Activated T-helper 1 cell treated with Interleukin-2 at 50 U/mL for 16 hours (primary cell): Measurements from ENCODE around the gene ELOF1.
"Not testable (repeated sequence)": the region's sequence is repeated elsewhere in the genome, so short reads cannot be mapped to it uniquely, and the experiment has no call there.

Experiments
- DNase-seq: peaks from one replicate; pipeline ENCODE4 v3.0.0-alpha.2; 2020; ENCODE audit warnings: low read depth

ELOF1 gene

DNA sequence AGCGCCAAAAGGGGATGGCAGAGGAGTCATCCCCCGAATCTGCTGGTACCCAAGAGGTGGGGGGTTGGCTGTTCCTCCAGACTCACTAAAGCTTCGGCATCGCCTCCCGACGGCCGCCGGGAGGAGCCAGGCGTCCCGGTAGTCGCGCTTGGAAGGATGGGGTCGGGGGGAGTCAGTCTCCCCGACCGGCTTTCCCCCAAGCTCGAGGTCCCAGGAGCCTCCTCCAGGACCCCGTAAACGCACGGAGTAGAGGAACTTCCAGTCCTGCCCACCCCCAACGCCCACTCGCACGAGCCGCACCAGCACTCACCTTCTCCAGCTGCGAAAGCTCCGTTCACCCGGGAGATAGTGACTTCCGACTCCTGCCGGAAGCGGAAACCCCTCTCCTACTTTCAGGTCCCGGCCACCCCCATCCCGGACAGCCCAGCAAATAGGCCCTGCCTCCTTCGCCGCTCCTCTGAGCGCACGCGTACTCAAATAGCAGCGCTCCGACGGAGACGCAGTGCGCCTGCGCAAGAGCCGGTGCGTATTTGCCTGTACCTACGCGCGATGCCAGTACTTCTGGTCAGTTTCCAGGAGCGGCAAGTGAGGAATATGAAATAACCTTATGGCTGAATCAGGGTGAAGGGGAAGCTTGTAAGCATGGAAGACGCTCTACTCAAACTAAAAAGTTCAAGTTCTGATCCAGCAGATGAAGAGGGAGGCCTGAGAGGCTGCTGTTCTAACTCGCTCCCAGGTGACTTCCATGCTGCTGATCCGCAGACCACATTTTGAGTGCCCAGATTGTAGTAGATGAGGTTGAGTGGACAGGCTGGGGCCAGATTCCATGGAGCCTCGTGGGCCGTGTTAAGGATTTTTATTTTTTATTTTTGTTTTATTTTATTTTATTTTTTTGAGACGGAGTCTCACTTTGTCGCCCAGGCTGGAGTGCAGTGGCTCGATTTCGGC, at the start of gene ELOF1:
Gene ELOF1 (minus strand): TSS at position 350 of the 948 bp plus-strand sequence. CDS start 4,883 bp downstream, outside the sequence.
- peak; percentile 95 for DNase-seq

DNA sequence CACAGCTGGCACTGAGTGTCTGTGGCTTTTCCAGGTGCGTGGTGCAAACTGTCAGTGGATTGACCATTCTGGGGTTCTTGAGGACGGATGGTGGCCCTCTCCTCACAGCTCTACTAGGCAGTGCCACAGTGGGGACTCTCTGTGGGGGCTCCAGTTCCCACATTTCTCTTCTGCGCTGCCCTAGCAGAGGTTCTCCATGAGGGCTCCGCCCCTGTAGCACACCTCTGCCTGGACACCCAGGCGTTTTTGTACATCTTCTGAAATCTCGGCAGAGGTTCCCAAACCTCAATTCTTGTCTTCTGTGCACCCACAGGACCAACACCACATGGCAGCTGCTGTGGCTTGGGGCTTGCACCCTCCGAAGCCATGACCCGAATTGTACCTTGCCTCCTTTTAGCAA, 47.5 kb upstream of the ELOF1 start:
- DNase-seq, result no peak

DNA sequence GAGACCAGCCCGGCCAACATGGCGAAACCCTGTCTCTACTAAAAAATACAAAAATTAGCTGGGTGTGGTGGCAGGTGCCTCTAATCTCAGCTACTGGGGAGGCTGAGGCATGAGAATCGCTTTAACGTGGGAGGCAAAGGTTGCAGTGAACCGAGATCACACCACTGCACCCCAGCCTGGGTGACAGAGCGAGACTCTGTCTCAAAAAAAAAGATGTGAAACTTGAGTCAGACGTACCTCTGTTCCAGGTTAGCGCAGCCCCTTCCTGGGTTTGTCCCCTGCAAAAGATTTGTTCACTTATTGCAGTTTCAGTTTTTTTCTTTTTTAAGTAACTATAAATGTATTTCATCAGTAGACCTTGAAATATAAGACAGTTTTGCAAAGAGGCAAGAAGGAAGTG, 40.7 kb upstream of the ELOF1 start:
- not testable (repeated sequence) for DNase-seq

DNA sequence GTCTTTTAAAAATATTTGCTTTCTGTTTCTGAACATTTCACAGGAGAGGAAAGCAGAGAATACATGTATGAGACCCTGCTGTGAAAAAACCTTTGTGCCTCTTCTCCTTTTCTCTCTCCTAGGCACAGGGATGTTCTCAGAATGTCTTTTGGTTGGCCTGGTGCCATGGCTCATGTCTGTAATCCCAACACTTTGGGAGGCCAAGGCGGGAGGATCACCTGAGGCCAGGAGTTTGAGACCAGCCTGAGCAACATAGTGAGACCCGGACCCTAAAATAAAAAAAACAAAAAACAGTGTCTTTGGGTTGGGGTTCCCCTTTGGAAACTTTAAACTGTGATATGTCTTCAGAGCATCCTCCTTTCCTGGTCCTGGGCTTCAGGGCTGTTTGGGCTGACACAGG, 39.7 kb upstream of the ELOF1 start:
- DNase-seq, result no peak

DNA sequence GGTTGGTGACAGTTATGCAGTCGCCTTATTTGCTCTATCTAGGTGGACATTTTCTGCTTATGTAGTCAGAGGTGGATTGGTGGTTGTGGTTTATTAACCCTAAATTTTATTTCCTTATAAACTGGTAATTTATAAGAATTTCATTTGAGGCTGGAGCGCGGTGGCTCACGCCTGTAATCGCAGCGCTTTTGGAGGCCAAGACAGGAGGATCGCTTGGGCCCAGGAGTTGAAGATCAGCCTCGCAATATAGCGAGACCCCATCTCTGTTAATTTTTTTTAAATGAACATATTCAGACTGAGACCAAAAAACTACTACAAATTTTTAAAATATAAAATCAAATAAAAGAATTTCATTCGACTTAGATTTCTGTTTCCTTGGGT, 39.1 kb upstream of the ELOF1 start:
- no peak for DNase-seq

DNA sequence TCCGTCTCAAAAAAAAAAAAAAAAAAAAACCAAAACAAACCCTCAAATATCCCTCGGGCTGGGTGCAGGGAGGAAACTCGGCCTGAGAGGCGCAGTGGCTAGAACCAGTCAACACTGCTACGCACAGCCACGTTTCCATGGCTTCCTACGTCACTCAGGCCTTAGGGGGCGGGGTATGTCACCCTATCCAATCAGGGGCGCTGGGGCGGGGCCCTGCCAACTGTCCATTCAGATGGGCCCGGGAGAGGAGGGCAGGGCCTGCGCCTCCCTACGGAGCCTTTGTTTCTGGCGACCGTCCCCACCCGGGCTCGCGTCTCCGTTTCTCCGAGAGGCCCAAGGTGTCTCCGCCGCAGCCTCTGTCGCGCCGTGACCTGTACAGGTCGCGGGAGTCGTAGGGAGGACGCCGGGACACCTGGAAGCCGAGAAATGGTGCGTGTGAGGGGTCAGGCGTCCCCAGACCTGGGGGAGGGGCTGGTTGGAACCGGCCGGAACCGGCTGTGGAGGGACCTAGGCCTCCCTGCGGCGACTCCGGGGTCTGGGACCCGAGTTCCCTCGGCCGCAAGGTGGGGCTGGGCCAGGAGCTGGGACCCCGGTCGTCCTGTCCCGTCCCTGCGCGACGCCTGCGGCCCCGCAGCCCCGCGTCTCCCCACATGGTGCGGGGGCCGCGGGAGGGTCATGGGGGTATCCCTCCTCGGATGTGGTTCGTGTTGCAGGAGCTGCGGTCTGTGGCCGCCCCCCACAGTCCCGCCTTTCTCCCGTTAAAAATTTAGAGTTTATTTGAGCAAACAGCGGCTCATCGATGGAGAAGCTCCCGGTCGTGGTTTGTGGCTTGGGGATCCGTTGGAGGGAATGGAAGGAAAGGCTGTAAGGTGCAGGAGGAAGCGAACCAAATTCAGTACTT, 38.4 kb upstream of the ELOF1 start, which contains the start of gene ZNF627:
Gene ZNF627 (plus strand): TSS at position 282 of the 901 bp plus-strand sequence. CDS start 145 bp downstream, at position 427.
- DNase-seq, result peak; percentile 91

DNA sequence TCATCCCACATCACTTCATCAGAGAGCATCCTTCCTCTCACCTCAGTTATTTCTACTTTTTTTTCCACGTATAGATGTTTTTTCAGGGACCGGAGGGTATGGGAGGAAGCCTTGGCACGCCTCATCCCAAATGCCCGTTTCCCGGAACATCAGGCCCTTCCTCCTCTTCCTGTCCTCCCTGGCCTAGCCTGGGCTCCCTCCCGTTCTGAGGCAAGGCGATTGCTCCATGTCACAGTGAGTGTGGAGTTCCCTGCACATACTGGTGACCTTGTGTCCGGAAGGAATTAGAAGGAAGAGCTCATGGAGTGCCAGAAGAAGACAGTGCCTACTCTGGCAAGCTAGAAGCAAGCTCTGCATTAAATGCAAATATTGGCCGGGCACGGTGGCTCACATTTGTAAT, 37.1 kb upstream of the ELOF1 start:
- no peak for DNase-seq

DNA sequence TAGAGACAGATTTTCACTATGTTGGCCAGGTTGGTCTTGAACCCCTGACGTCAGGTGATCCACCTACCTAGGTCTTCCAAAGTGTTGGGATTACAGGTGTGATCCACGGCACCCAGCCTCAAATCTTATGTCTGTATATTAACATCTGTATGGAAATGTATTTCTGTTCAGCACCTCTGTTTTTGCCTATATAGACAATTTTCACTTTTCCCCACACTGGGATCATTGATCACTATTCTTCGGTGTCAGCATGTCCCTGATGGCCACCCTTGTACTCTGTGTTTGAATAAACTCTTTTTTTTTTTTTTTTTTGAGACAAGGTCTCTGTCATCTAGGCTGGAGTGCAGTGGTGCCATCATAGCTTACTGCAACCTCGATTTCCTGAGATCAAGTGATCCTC, 35.1 kb upstream of the ELOF1 start:
- no peak for DNase-seq

DNA sequence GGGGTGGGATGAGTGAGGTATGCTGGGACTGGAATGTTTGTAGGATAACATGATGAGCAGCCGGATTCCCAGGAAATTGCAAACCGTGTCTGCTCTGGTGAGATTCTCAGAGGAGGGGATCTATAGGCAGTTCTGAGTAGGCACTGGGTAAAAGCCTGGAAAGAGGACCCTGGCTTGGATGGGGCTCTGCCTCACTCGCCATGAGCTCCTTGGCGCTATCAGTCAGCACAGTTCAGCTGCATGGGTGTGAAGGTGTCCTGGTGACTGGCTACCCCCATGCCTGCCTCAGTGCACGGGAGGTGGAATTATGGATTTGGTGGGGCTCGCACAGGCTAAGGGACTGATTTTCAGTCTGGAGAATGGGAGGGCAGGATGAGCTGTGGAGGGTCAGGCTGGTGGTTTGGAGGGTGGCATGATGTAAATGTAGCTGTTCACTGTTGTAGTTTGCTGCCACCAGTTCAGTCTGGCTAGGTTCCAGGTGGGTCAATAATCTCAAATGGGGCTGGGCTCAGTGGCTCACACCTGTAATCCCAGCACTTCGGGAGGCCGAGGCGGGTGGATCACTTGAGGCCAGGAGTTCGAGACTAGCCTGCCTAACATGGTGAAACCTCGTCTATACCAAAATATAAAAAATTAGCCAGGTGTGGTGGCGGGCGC, 29.1 kb upstream of the ELOF1 start:
- no peak for DNase-seq

DNA sequence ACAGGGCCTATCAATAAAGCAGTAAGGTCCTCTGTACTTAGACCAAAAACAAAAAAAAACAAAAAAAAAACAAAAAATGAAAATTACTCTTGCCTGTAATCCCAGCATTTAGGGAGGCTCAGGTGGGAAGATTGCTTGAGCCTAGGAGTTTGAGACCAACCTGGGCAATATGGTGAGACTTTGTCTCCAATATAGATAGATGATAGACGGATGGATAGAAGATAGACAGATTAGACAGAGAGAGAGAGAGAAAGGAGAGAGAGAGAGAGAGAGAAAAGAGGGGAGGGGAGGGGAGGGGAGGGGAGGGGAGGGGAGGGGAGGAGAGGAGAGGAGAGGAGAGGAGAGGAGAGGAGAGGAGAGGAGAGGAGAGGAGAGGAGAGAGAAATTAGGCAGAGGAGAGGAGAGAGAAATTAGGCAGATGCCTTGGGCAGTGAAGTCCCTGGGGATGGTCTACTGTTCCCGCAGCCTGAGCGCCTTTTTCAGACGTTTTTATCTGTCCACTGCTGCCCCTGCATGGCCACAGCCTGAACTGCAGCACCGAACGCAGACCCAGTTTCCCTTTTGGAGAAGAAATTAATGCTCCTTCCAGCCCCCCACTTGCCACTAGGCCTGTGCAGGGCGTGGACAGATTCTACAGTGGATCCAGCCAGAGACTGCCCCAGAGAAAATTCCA, 28.4 kb upstream of the ELOF1 start:
- DNase-seq, result peak; percentile 52

DNA sequence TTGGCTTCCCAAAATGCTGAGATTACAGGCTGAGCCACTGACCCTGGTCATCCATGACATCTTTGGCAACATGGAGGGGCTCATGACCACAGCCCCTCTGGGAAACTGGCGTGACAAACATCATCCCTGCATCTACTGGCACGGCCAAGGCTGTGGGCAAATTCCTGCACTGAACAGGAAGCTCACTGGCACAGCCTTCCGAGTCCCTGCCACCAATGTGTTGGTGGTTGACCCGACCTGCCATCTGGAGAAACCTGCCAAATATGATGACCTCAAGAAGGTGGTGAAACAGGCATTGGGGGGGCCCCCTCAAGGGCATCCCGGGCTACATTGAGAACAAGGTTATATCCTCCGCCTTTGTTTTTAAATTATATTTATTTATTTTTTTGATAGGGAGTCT, 27.3 kb upstream of the ELOF1 start:
- no peak for DNase-seq

DNA sequence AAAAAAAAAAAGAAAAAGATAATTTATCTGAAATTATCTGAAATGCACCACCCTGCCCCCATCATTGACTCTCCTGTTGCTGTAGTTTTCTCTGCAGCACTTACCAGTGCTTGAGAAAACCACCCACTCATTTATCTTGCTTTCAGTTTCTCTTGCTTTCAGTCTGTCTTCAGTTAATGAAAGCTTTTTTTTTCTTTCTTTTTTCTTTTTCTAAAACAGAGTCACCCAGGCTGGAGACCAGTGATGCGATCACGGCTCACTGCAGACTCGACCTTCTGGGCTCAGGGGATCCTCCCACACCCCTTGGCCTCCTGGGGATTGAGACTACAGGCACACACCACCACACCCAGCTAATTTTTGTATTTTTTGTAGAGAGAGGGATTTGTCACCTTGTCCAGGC, 22.7 kb upstream of the ELOF1 start:
- no peak for DNase-seq

DNA sequence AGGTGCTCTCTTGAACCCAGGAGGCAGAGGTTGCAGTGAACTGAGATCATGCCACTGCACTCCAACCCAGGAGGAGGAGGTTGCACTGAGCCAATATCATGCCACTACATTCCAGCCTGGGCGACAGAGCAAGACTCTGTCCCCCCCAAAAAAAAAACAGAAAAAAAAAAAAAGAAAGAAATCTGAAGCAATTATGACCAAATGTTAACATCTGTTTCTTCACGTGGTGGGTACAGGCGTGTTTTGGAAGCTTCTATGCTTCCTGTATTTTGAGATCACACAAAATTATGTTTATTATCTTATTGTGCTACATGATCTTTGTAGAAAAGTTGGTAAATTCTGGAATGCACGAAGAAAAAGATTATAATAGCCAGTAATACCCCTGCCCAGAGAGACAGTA, 21.1 kb upstream of the ELOF1 start:
- no peak for DNase-seq

DNA sequence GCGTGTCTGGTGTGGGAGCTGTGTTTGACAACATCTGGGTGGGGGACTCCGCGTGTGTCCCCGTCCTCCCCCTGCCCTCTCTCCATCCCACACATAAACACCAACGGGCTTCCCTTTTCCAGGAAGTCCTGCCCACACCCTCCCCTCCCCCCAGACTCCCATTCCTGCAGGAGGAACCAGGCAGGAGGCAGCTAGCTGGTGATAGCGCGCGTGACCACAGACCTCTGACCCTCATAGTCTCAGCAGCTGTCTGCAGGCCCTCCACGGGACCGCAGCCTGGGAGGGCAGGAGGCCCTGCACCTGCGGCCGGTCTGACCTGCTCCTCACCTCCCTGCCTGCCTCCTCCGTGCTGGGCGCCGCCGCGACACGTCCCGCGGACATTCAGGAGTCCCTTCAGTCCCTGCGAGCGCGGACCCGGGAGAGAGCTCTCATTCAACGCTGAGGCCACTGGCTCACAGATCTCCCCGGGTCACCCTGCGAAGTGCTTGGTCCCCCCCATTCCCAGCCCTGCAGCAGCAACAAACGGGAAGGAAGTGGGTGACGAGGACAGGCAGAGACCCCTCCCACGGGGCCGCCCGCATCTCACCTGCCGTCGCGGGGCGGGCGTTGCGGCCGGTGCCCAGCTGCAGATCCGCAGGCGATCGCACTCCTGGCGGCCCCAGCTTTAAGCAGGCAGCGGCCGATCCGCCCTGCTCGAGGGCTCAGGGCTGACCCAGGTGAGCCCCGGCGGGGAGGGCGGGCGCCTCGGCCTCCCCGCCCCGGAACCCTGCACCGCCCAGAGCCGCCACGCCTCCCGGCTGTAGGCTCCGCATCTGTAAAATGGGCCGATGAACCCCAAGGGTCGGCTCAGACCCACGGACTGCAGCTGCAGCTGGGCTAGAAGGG, 19.5 kb upstream of the ELOF1 start:
- DNase-seq, result peak; percentile 6

DNA sequence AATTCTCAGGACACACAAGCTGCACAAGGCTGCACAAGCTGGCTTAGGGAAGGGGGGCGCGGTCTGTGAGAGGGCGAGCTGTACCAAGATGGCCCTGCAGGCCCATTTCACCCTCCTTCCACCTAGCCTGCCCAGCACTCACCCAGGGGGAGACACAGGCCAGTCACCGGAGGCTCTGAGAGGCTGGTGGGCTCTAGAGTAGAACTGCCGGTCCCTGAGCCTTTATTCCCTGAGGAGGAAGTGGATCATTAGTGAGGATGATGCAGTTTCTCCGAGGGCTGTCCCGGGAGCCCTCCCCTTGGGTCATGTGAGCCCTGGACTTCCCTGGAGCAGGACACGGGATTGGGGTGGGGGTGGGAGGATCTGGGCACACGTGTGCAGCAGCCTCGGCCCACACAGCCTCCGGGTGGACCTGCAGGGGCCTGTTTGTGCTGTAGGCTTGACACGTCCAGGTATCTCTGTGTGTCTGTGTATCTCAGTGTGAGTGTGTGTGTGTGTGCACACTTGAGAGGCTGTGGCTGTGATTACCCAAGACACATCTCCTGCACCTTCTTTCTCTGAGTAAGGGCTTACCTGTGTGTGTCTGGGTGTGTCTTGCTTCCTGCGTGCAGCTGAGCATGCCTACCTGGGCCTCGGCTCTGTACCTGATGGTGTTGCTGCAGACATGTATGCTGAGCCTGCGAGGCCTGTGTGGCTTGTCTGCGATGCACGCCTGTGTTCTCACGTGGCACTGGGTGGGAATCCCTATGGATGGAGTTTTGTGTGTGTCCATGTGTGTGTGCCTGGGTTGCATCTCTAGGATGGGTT, 18.6 kb upstream of the ELOF1 start, which contains the start of gene ACP5:
Gene ACP5 (minus strand): TSS at position 195 of the 807 bp plus-strand sequence. CDS start 328 bp downstream, outside the sequence.
- no peak for DNase-seq

DNA sequence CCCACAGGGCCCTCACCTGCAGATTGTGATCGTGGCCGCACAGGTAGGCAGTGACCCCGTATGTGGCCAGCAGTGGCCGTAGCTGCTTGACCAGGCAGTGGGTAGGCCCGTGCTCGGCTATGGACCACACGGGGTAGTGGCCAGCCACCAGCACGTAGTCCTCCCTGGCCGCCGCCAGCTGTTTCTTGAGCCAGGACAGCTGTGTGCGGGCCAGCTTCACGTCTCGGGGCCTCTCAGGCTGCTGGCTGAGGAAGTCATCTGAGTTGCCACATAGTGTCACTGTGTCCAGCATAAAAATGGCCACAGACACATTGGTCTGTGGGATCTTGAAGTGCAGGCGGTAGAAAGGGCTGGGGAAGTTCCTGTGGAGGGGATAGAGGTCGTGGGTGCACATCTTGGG, 17.2 kb upstream of the ELOF1 start:
- DNase-seq, result no peak

DNA sequence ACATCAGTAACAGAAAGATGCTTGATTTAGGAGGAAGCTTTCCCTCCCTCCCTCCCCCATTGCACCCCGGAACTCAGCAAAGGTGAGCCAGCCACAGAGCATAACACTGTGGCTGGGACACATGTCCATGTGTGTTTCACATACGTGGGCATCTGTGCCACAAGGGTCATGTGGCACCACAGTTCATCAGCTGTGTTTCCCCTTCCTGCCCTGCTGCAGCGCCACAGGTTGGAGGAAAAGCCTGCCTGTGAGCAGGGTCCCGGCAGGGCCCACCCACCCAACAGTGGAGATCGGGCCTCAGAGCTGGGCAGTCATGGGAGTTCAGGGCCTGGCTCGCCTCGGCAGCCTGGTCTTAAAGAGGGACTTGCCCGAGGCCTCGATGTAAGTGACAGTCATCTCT, 15.7 kb upstream of the ELOF1 start:
- DNase-seq, result no peak

DNA sequence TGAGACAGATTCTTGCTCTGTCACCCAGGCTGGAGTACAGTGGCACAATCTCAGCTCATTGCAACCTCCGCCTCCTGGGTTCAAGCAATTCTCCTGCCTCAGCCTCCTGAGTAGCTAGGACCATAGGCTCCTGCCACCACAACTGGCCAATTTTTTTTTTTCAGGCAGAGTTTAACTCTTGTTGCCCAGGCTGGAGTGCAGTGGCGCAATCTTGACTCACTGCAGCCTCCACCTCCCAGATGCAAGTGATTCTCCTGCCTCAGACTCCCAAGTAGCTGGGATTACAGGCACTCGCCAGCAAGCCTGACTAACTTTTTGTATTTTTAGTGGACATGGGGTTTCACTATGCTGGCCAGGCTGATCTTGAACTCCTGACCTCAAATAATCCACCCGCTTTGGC, 14.7 kb upstream of the ELOF1 start:
- not testable (repeated sequence) for DNase-seq

DNA sequence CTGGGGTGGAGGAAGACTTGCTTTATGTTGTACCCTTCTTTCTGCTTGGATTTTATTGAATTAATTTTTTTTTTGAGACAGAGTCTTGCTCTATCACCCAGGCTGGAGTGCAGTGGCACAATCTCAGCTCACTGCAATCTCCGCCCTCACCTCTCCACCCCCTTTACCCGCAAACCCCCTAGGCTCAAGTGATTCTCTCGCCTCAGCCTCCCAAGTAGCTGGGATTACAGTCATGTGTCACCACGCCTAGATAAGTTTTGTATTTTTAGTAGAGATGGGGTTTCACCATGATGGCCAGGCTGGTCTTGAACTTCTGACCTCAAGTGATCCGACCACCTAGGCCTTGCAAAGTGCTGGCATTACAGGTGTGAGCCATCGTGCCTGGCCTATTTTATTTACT, 14.3 kb upstream of the ELOF1 start:
- DNase-seq, result not testable (repeated sequence)

DNA sequence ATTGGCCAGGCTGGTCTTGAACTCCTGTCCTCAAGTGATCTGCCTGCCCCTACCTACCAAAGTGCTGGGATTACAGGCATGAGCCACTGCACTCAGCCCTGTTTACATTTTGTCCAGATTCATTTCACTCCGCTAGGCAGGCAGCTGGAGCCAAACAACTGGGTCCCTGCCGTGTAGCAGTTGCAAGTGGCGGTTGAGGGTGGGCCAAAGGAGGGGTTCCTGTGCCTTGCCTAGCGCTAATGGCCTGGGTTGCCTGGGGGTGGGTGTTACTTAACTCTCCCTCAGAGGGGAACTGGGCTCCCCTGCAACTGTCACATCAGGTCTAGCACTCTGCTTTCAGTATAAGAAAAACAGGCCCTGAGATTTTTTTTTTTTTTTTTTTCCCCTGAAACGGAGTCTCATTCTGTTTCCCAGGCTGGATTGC, 11.0 kb upstream of the ELOF1 start:
- no peak for DNase-seq
